CD14-positive monocyte (primary cell): ENCODE data around the gene NRG3. TPM values are rescaled to one million over a fixed set of nuclear protein-coding genes. Genes with fewer than 3 reads are reported as not detected.

Source experiments
- DNase-seq, 3 donors: peaks; one replicate each; pipeline ENCODE4 v3.0.0-alpha.2; 2011 to 2022
- H2AFZ ChIP-seq: 2 replicates; pipeline ENCODE4 v1.6.0; 2012; ENCODE audit warnings: mild to moderate bottlenecking, low read depth, low read length, inconsistent platforms; ENCODE audit not compliant: insufficient read depth, poor library complexity, severe bottlenecking
- H3K27ac ChIP-seq, 2 donors: 1 replicate in 1 of 2; 2 replicates in 1 of 2; pipeline ENCODE4 v1.5.1; 2012 to 2013; ENCODE audit warnings: low read length in 2 of 2, control low read depth in 1 of 2, inconsistent platforms in 1 of 2, low read depth in 1 of 2, mild to moderate bottlenecking in 1 of 2
- H3K27me3 ChIP-seq, 2 donors: one replicate each; pipeline versions ENCODE4 v1.6.0 to v1.6.1; 2011 to 2013; ENCODE audit warnings: low read length in 2 of 2; ENCODE audit not compliant: control insufficient read depth in 2 of 2, insufficient read depth in 2 of 2
- H3K36me3 ChIP-seq, 2 donors: replicated peaks in 1 of 2; 1 replicate in 1 of 2; 2 replicates in 1 of 2; pipeline versions ENCODE4 v1.5.1 to v1.6.1; 2012 to 2013; ENCODE audit warnings: low read length in 2 of 2, control low read depth in 1 of 2, inconsistent platforms in 1 of 2, mild to moderate bottlenecking in 1 of 2; ENCODE audit not compliant: insufficient read depth in 2 of 2, control insufficient read depth in 1 of 2
- H3K4me1 ChIP-seq, 2 donors: 1 replicate in 1 of 2; 2 replicates in 1 of 2; pipeline versions ENCODE4 v1.5.1 to v1.6.1; 2012 to 2013; ENCODE audit warnings: low read length in 2 of 2, control low read depth in 1 of 2, inconsistent platforms in 1 of 2, mild to moderate bottlenecking in 1 of 2, moderate library complexity in 1 of 2; ENCODE audit not compliant: insufficient read depth in 2 of 2, control insufficient read depth in 1 of 2
- H3K4me2 ChIP-seq: replicated peaks from 2 replicates; pipeline ENCODE3; 2012; ENCODE audit warnings: low read length, moderate library complexity, mild to moderate bottlenecking; ENCODE audit not compliant: poor library complexity, severe bottlenecking; ENCODE audit errors: extremely low read depth
- H3K4me3 ChIP-seq, 3 experiments: fragments of 200-600 bp in 1 of 3; sonication (generic) in 1 of 3; replicated peaks in 1 of 3; 1 replicate in 2 of 3; 2 replicates in 1 of 3; pipeline ENCODE4 v1.5.1; 2011 to 2013; ENCODE audit warnings: low read length in 3 of 3, mild to moderate bottlenecking in 3 of 3, control low read depth in 2 of 3, low read depth in 2 of 3, inconsistent platforms in 1 of 3, moderate library complexity in 1 of 3
- H3K79me2 ChIP-seq: 2 replicates; pipeline ENCODE4 v1.6.0; 2012; ENCODE audit warnings: mild to moderate bottlenecking, control low read depth, inconsistent platforms, low read length, moderate library complexity; ENCODE audit not compliant: insufficient read depth
- H3K9ac ChIP-seq: 2 replicates; pipeline ENCODE4 v1.6.0; 2017; ENCODE audit warnings: low read length, mild to moderate bottlenecking; ENCODE audit not compliant: insufficient read depth, poor library complexity, severe bottlenecking
- H3K9me3 ChIP-seq, 2 donors: replicated peaks in 1 of 2; 1 replicate in 1 of 2; 2 replicates in 1 of 2; pipeline versions ENCODE4 v1.5.1 to v1.6.1; 2012 to 2013; ENCODE audit warnings: low read length in 2 of 2, control low read depth in 1 of 2; ENCODE audit not compliant: control insufficient read depth in 1 of 2, insufficient read depth in 1 of 2
- H4K20me1 ChIP-seq: 2 replicates; pipeline ENCODE4 v1.6.0; 2012; ENCODE audit warnings: mild to moderate bottlenecking, low read length, control low read depth, moderate library complexity; ENCODE audit not compliant: insufficient read depth
- H3K27ac Mint-ChIP-seq, 7 donors: one replicate each; pipeline ENCODE4 v1.8.0; 2020; ENCODE audit warnings: mild to moderate bottlenecking in 7 of 7, mixed read lengths in 7 of 7, moderate library complexity in 6 of 7, inconsistent platforms in 2 of 7
- H3K27me3 Mint-ChIP-seq, 3 donors: one replicate each; pipeline ENCODE4 v1.8.0; 2021 to 2022; ENCODE audit warnings: low read depth in 3 of 3, mild to moderate bottlenecking in 3 of 3, mixed read lengths in 3 of 3, moderate library complexity in 3 of 3, inconsistent platforms in 1 of 3
- H3K36me3 Mint-ChIP-seq, 2 donors: one replicate each; pipeline ENCODE4 v1.8.0; 2020; ENCODE audit warnings: mixed read lengths in 2 of 2, inconsistent platforms in 1 of 2, mild to moderate bottlenecking in 1 of 2
- H3K4me1 Mint-ChIP-seq: one replicate; pipeline ENCODE4 v1.8.0; 2020; ENCODE audit warnings: mild to moderate bottlenecking, mixed read lengths
- H3K4me3 Mint-ChIP-seq, 2 donors: one replicate each; pipeline ENCODE4 v1.8.0; 2020; ENCODE audit warnings: mild to moderate bottlenecking in 2 of 2, mixed read lengths in 2 of 2, moderate library complexity in 1 of 2
- H3K9me3 Mint-ChIP-seq, 7 donors: one replicate each; pipeline ENCODE4 v1.8.0; 2020 to 2022; ENCODE audit warnings: mixed read lengths in 7 of 7, mild to moderate bottlenecking in 6 of 7, moderate library complexity in 6 of 7, inconsistent platforms in 2 of 7
- WGBS: methylation state at CpG from one replicate; pipeline ENCODE4 v1.1.5; 2013; ENCODE audit warnings: missing lambda C conversion rate; ENCODE audit not compliant: insufficient coverage; 5-methylcytosine and 5-hydroxymethylcytosine counted together
- intact Hi-C, 2 donors: fragments of 100-400 bp; cut with micrococcal nuclease; formaldehyde crosslinking; loops; one replicate each; pipeline versions ENCODE4 v1.15.0 to v1.15.1; 2023
- polyA plus RNA-seq, 3 donors: library from polyadenylated mRNA; depleted of rRNA in 1 of 3; unstranded in 2 of 3; stranded (reverse) in 1 of 3; fragments of 300-500 nt in 2 of 3; fragments of >200 nt in 1 of 3; fragmentation: Illumina TruSeq in 2 of 3; gene quantifications; 1 replicate in 2 of 3; 2 replicates in 1 of 3; pipeline ENCODE4 v1.2.3, GENCODE V29; 2012 to 2021
- TF ChIP-seq, protein P1 (sequence below): fragments of 200-600 bp; IDR thresholded peaks from one replicate; pipeline ENCODE4 v1.8.0; 2022; ENCODE audit warnings: antibody characterized with exemption, mild to moderate bottlenecking

The NRG3 gene
- polyA plus RNA-seq, 3 donors: not detected

DNA sequence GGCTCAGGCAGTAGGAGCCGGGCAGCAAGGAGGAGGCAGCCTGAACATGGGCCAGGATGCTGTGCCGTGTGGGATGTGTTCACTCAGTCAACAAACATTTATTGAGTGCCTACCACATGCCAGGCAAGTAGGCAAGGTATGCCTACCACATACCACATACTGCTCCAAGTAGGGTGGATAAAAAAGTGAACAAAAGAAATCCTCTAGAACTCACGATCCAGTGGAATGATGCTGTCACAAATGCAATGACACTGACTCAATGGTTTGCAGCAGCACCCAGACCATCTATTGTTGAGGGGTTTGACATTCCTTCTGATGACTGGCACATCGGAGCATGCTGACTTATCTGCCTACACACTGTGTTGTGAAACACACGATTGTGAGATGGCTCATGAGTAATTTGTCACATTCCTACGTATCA lies 413.5 kb downstream of the NRG3 start:
- Histone ChIP-seq H3K9ac (no peak overlapping the region), H4K20me1 (no peaks in the 10 kb centered on the region), H3K4me1 (no peaks in the 10 kb centered on the region), H3K27ac (no peak overlapping the region), H3K4me3 (no peak overlapping the region), H3K79me2 (no peaks in the 10 kb centered on the region), H2AFZ (no peak overlapping the region), H3K9me3 (no peaks in the 10 kb centered on the region), H3K4me2 (no peak overlapping the region), H3K36me3 (no peaks in the 10 kb centered on the region), H3K27me3 (no peaks in the 10 kb centered on the region)
- peaks cover 0 to 5% (median 2%) of the 10 kb centered on the region in 7 donors for H3K9me3 Mint-ChIP-seq
- intact Hi-C loops: no loop called here
- H3K36me3 Mint-ChIP-seq: no peaks in the 10 kb centered on the region
- TF ChIP-seq, protein P1, sequence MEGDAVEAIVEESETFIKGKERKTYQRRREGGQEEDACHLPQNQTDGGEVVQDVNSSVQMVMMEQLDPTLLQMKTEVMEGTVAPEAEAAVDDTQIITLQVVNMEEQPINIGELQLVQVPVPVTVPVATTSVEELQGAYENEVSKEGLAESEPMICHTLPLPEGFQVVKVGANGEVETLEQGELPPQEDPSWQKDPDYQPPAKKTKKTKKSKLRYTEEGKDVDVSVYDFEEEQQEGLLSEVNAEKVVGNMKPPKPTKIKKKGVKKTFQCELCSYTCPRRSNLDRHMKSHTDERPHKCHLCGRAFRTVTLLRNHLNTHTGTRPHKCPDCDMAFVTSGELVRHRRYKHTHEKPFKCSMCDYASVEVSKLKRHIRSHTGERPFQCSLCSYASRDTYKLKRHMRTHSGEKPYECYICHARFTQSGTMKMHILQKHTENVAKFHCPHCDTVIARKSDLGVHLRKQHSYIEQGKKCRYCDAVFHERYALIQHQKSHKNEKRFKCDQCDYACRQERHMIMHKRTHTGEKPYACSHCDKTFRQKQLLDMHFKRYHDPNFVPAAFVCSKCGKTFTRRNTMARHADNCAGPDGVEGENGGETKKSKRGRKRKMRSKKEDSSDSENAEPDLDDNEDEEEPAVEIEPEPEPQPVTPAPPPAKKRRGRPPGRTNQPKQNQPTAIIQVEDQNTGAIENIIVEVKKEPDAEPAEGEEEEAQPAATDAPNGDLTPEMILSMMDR: no peak
- peak overlapping the region in 1 of 7 donors; percentile 36 for H3K27ac Mint-ChIP-seq
- no peak overlapping the region for H3K4me3 Mint-ChIP-seq
- H3K4me1 Mint-ChIP-seq: no peaks in the 10 kb centered on the region
- no peaks in the 10 kb centered on the region for H3K27me3 Mint-ChIP-seq
- 100% methylated on average over 3 of the region's 6 CpGs for WGBS
- no peak for DNase-seq

DNA sequence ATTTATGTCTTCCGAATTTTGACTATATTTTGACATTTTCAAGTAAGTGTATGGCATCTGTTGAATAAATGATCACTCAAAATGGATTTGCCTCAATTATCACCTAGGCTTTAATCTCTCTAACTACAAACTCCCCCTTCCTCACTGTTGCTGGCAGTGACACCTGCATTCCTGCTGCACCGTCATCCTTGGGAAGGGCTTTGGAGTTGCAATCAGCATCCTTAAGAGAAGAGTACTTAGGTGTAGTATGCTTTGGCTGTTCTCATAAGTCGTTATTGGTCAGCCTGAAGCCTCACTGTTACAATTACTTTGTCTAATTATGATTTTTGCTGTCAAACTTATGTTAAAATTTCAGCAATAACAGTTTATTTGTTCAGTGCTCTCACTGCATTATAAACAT lies 415.0 kb downstream of the NRG3 start:
- H3K27ac Mint-ChIP-seq: no peak overlapping the region
- Histone ChIP-seq H3K36me3 (no peaks in the 10 kb centered on the region), H4K20me1 (no peaks in the 10 kb centered on the region), H3K9me3 (no peaks in the 10 kb centered on the region), H2AFZ (no peak overlapping the region), H3K4me1 (no peaks in the 10 kb centered on the region), H3K9ac (no peak overlapping the region), H3K79me2 (no peaks in the 10 kb centered on the region), H3K4me3 (no peak overlapping the region), H3K27ac (no peak overlapping the region), H3K27me3 (no peaks in the 10 kb centered on the region), H3K4me2 (no peak overlapping the region)
- peaks cover 0 to 5% (median 2%) of the 10 kb centered on the region in 7 donors for H3K9me3 Mint-ChIP-seq
- intact Hi-C loops: no loop called here
- TF ChIP-seq, protein P1: no peak
- no CpG with 5 or more reads among the region's 3 CpGs for WGBS
- DNase-seq: no peak
- no peaks in the 10 kb centered on the region for H3K4me1 Mint-ChIP-seq
- no peaks in the 10 kb centered on the region for H3K36me3 Mint-ChIP-seq
- no peak overlapping the region for H3K4me3 Mint-ChIP-seq
- H3K27me3 Mint-ChIP-seq: no peaks in the 10 kb centered on the region
